GM12801 (cell line): ENCODE data around the gene DEDD2.

Source experiments
- CTCF ChIP-seq: IDR thresholded peaks from one replicate; pipeline ENCODE4 v1.5.1; 2011; ENCODE audit warnings: control low read depth; ENCODE audit not compliant: insufficient read length; ENCODE audit errors: extremely low read depth

The DEDD2 gene

GRCh38 chr19:42174958-42175734 lies 42.3 kb downstream of the DEDD2 start:
- TF ChIP-seq CTCF: no peak

- TF ChIP-seq CTCF: no peak
Measured at GRCh38 chr19:42174188-42174587, 43.3 kb downstream of the DEDD2 start.

GRCh38 chr19:42173695-42174094 lies 43.8 kb downstream of the DEDD2 start:
- no peak for TF ChIP-seq CTCF

- TF ChIP-seq CTCF: no peak
Measured at GRCh38 chr19:42172261-42172660, 45.2 kb downstream of the DEDD2 start.

- TF ChIP-seq CTCF: no peak
Measured at GRCh38 chr19:42170715-42171114, 46.8 kb downstream of the DEDD2 start.

GRCh38 chr19:42169486-42170413 lies 47.7 kb downstream of the DEDD2 start:
- TF ChIP-seq CTCF: no peak

- no peak for TF ChIP-seq CTCF
Measured at GRCh38 chr19:42168206-42168605, 49.3 kb downstream of the DEDD2 start.
